H1 (cell line): ENCODE data around the gene OBSL1. TPM values are rescaled to one million over a fixed set of nuclear protein-coding genes. Genes with fewer than 3 reads are reported as not detected.

Experiments
- CTCF ChIA-PET: fragments of 300-600 bp; sonication (Branson Sonifier 250); formaldehyde crosslinking; loops from one replicate; lab custom pipeline; 2021; ENCODE audit not compliant: partially characterized antibody; lab: Charles Lee
- POLR2A ChIA-PET: fragments of 300-600 bp; sonication (Branson Sonifier 250); formaldehyde crosslinking; loops from one replicate; lab custom pipeline; 2021; ENCODE audit warnings: inconsistent platforms; ENCODE audit not compliant: partially characterized antibody; lab: Charles Lee
- DNase-seq, 2 experiments: peaks; one replicate each; pipeline versions ENCODE4 v3.0.0 to v3.0.0-alpha.2; 2010 to 2022; ENCODE audit warnings: low spot score in 2 of 2, low read depth in 1 of 2, mixed read lengths in 1 of 2
- FAIRE-seq: peaks from 2 replicates; lab custom pipeline; 2011; peaks lifted over from hg19 to GRCh38; lab: Jason Lieb, UNC
- H2AFZ ChIP-seq: 2 replicates; pipeline ENCODE4 v1.8.1; 2012; ENCODE audit warnings: low read length, inconsistent platforms
- H2AK5ac ChIP-seq: 2 replicates; pipeline ENCODE4 v1.6.1; 2013; ENCODE audit warnings: low read depth, low read length
- H2BK120ac ChIP-seq: replicated peaks from 2 replicates; pipeline ENCODE3; 2013; ENCODE audit warnings: low read depth, low read length, inconsistent platforms
- H2BK12ac ChIP-seq: 2 replicates; pipeline ENCODE4 v1.6.1; 2013; ENCODE audit warnings: low read depth, low read length
- H2BK15ac ChIP-seq: 2 replicates; pipeline ENCODE4 v1.6.1; 2013; ENCODE audit warnings: low read length
- H2BK20ac ChIP-seq: 2 replicates; pipeline ENCODE4 v1.6.1; 2013; ENCODE audit warnings: low read length
- H2BK5ac ChIP-seq: 2 replicates; pipeline ENCODE4 v1.6.1; 2013; ENCODE audit warnings: low read depth, low read length
- H3K14ac ChIP-seq: 2 replicates; pipeline ENCODE4 v1.6.1; 2013; ENCODE audit warnings: inconsistent platforms; ENCODE audit not compliant: insufficient read length
- H3K18ac ChIP-seq: 2 replicates; pipeline ENCODE4 v1.6.1; 2013; ENCODE audit warnings: low read length; ENCODE audit errors: extremely low read depth
- H3K23ac ChIP-seq: 2 replicates; pipeline ENCODE4 v1.6.1; 2013; ENCODE audit warnings: inconsistent platforms; ENCODE audit not compliant: insufficient read length
- H3K23me2 ChIP-seq: 2 replicates; pipeline ENCODE4 v1.6.1; 2013; ENCODE audit warnings: low read depth, low read length
- H3K27ac ChIP-seq: 2 replicates; pipeline ENCODE4 v1.6.1; 2011; ENCODE audit warnings: low read depth, low read length, inconsistent platforms
- H3K27me3 ChIP-seq, 4 experiments: replicated peaks in 1 of 4; 1 replicate in 1 of 4; 2 replicates in 3 of 4; pipeline versions ENCODE4 v1.6.1 to v1.8.1; 2011 to 2013; ENCODE audit warnings: low read length in 3 of 4, mild to moderate bottlenecking in 3 of 4, inconsistent platforms in 2 of 4, mixed read lengths in 2 of 4, moderate library complexity in 1 of 4; ENCODE audit not compliant: control insufficient read depth in 3 of 4, insufficient read depth in 3 of 4; ENCODE audit errors: extremely low read depth in 1 of 4
- H3K36me3 ChIP-seq, 4 experiments: 2 replicates each; pipeline versions ENCODE4 v1.6.1 to v1.8.1; 2011 to 2013; ENCODE audit warnings: mild to moderate bottlenecking in 4 of 4, low read length in 3 of 4, moderate library complexity in 2 of 4, control low read depth in 1 of 4, inconsistent platforms in 1 of 4; ENCODE audit not compliant: insufficient read depth in 4 of 4, control insufficient read depth in 2 of 4
- H3K4ac ChIP-seq: replicated peaks from 2 replicates; pipeline ENCODE3; 2013; ENCODE audit warnings: low read length, low read depth, mixed read lengths, inconsistent platforms; ENCODE audit not compliant: insufficient read length
- H3K4me1 ChIP-seq, 4 experiments: replicated peaks in 1 of 4; 1 replicate in 1 of 4; 2 replicates in 3 of 4; pipeline versions ENCODE4 v1.6.1 to v1.8.1; 2011 to 2013; ENCODE audit warnings: low read length in 3 of 4, inconsistent platforms in 2 of 4, mixed read lengths in 1 of 4; ENCODE audit not compliant: insufficient read depth in 4 of 4, control insufficient read depth in 3 of 4
- H3K4me2 ChIP-seq, 2 experiments: 2 replicates each; pipeline versions ENCODE4 v1.6.1 to v1.8.1; 2011 to 2013; ENCODE audit warnings: low read depth in 2 of 2, low read length in 2 of 2, control low read depth in 1 of 2, inconsistent platforms in 1 of 2, mild to moderate bottlenecking in 1 of 2; ENCODE audit not compliant: insufficient read depth in 1 of 2
- H3K4me3 ChIP-seq, 4 experiments: fragments of 200-600, 300-600 bp in 1 of 4; sonication (generic), shearing (Covaris generic), sonication (Bioruptor Twin) in 1 of 4; 2 replicates each; pipeline versions ENCODE4 v1.5.1 to v1.8.1; 2011 to 2016; ENCODE audit warnings: low read length in 4 of 4, low read depth in 3 of 4, control low read depth in 2 of 4, inconsistent platforms in 2 of 4, mild to moderate bottlenecking in 2 of 4, mixed read lengths in 1 of 4, moderate library complexity in 1 of 4; ENCODE audit not compliant: insufficient read depth in 2 of 4; ENCODE audit errors: extremely low read depth in 1 of 4
- H3K56ac ChIP-seq: replicated peaks from 2 replicates; pipeline ENCODE3; 2013; ENCODE audit warnings: low read depth, mild to moderate bottlenecking, mixed read lengths, low read length, inconsistent platforms; ENCODE audit not compliant: insufficient read length
- H3K79me1 ChIP-seq: 2 replicates; pipeline ENCODE4 v1.6.1; 2013; ENCODE audit warnings: low read depth, low read length, control low read depth
- H3K79me2 ChIP-seq, 2 experiments: 2 replicates each; pipeline versions ENCODE4 v1.6.1 to v1.8.1; 2012 to 2013; ENCODE audit warnings: low read length in 2 of 2, mild to moderate bottlenecking in 2 of 2, inconsistent platforms in 1 of 2; ENCODE audit not compliant: insufficient read depth in 2 of 2, control insufficient read depth in 1 of 2
- H3K9ac ChIP-seq, 4 experiments: replicated peaks in 1 of 4; 1 replicate in 1 of 4; 2 replicates in 3 of 4; pipeline versions ENCODE4 v1.6.1 to v1.8.1; 2011 to 2013; ENCODE audit warnings: low read depth in 3 of 4, low read length in 3 of 4, control low read depth in 2 of 4, mild to moderate bottlenecking in 2 of 4, moderate library complexity in 2 of 4, inconsistent platforms in 1 of 4; ENCODE audit errors: extremely low read depth in 1 of 4
- H3K9me3 ChIP-seq, 2 experiments: 2 replicates each; pipeline versions ENCODE4 v1.6.1 to v1.8.1; 2012 to 2013; ENCODE audit warnings: mild to moderate bottlenecking in 2 of 2, moderate library complexity in 2 of 2, control low read depth in 1 of 2, inconsistent platforms in 1 of 2, low read depth in 1 of 2, low read length in 1 of 2, mixed read lengths in 1 of 2; ENCODE audit not compliant: insufficient read depth in 2 of 2
- H4K20me1 ChIP-seq, 2 experiments: replicated peaks in 1 of 2; 2 replicates each; pipeline versions ENCODE3 to v1.8.1; 2011 to 2013; ENCODE audit warnings: inconsistent platforms in 2 of 2, low read length in 2 of 2, mild to moderate bottlenecking in 1 of 2; ENCODE audit not compliant: insufficient read depth in 2 of 2, control insufficient read depth in 1 of 2
- H4K5ac ChIP-seq: 2 replicates; pipeline ENCODE4 v1.6.1; 2013; ENCODE audit warnings: low read length, low read depth, mixed read lengths, inconsistent platforms; ENCODE audit not compliant: insufficient read length
- H4K8ac ChIP-seq: 2 replicates; pipeline ENCODE4 v1.8.0; 2013; ENCODE audit warnings: mild to moderate bottlenecking, moderate library complexity, low read length, inconsistent platforms; ENCODE audit not compliant: insufficient read depth; ENCODE audit errors: extremely low read depth
- H4K91ac ChIP-seq: replicated peaks from 2 replicates; pipeline ENCODE3; 2013; ENCODE audit warnings: low read length, mixed read lengths, inconsistent platforms; ENCODE audit not compliant: insufficient read length
- BACH1 ChIP-seq: IDR thresholded peaks from 2 replicates; pipeline ENCODE4 v1.6.1; 2012; ENCODE audit warnings: low read length, improper control_type of control experiment
- HDAC6 ChIP-seq: IDR thresholded peaks from one replicate; pipeline ENCODE4 v1.7.1; 2012; ENCODE audit warnings: low read depth, mild to moderate bottlenecking, inconsistent platforms, low read length, moderate library complexity
- WGBS, 2 experiments: shearing (Covaris generic) in 1 of 2; methylation state at CpG; one replicate each; pipeline versions ENCODE4 v1.1.6 to v1.1.7; 2013 to 2015; ENCODE audit warnings: low lambda C conversion rate in 2 of 2, mixed read lengths in 2 of 2, inconsistent platforms in 1 of 2, low coverage in 1 of 2, missing lambda C conversion rate in 1 of 2; ENCODE audit not compliant: insufficient replicate concordance in 2 of 2, insufficient coverage in 1 of 2, insufficient read length in 1 of 2; ENCODE audit errors: extremely low coverage in 1 of 2, missing lambda C conversion rate in 1 of 2; 5-methylcytosine and 5-hydroxymethylcytosine counted together
- polyA plus RNA-seq, 7 experiments: library from polyadenylated mRNA; depleted of rRNA in 3 of 7; stranded (reverse) in 5 of 7; unstranded in 2 of 7; fragments of >200 nt in 5 of 7; fragments of 200-250 nt in 2 of 7; gene quantifications; 1 replicate in 5 of 7; 2 replicates in 1 of 7; 4 replicates in 1 of 7; pipeline versions ENCODE4 v1.2.1 to v1.2.3, GENCODE V29; 2011 to 2013; ENCODE audit warnings: missing spikeins in 2 of 7, mixed read lengths in 2 of 7
- total RNA-seq: library from RNA; stranded (reverse); fragmentation: NEBNext Ultra II Directional; extraction: Animal tissue kit (Norgen Biotek cat#: 25700); gene quantifications from 2 replicates; pipeline ENCODE4 v1.2.1, GENCODE V29; 2021

The OBSL1 gene
- total and polyA plus RNA-seq, 2 of the 8 experiments (the other 6 are each of a cell fraction or from before 2014, with no cell fraction given), result 116 to 127 TPM

DNA sequence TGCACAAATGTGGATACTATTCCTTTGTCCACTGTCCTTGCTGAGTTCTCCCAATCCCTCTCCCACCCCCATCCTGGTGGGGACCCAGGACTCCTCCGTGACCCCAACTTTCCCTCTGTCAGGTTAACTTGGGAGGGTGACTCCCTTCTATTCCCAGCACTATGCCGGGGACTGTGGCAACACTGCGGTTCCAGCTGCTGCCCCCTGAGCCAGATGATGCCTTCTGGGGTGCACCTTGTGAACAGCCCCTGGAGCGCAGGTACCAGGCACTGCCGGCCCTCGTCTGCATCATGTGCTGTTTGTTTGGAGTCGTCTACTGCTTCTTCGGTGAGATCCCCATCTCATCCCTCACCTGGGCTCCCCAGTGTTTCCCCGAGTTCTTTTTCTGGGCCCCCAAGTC is 26.8 kb downstream of the OBSL1 start:
- Histone ChIP-seq H2BK15ac (no peak overlapping the region), H3K9me3 (no peaks in the 10 kb centered on the region), H3K36me3 (peaks cover 4 to 16% (median 9%) of the 10 kb centered on the region in 4 experiments; a peak in 6 of 8 replicates), H2BK5ac (no peak overlapping the region), H4K91ac (no peak overlapping the region), H3K4me1 (peaks cover 2 to 13% (median 7%) of the 10 kb centered on the region in 4 experiments; a peak in 6 of 7 replicates), H3K4me3 (peak overlapping the region; percentile 52 to 90 (median 64); a peak in 7 of 8 replicates), H4K20me1 (peaks cover 14 to 23% of the 10 kb centered on the region in 2 experiments), H3K9ac (peak overlapping the region in 3 of 4 experiments; percentile 39 to 78 (median 48); a peak in 4 of 7 replicates), H2BK20ac (no peak overlapping the region), H3K79me1 (peaks cover 4% of the 10 kb centered on the region; the same call in 1 of the 2 replicates), H2AFZ (no peak overlapping the region), H3K4me2 (peak overlapping the region; percentile 62 to 90), H4K8ac (peak overlapping the region; percentile 73), H2BK120ac (no peak overlapping the region), H3K14ac (no peak overlapping the region), H3K4ac (no peak overlapping the region), H3K27me3 (peaks cover 0 to 4% (median 0%) of the 10 kb centered on the region in 4 experiments; a peak in 2 of 7 replicates), H3K56ac (no peak overlapping the region), H3K27ac (no peak overlapping the region), H2AK5ac (no peak overlapping the region), H2BK12ac (no peak overlapping the region), H3K18ac (no peak overlapping the region), H4K5ac (no peak overlapping the region), H3K79me2 (peaks cover 0 to 6% of the 10 kb centered on the region in 2 experiments; a peak in 1 of 4 replicates), H3K23me2 (peaks cover 14% of the 10 kb centered on the region; the same call in 1 of the 2 replicates), H3K23ac (no peak overlapping the region)
- ChIA-PET CTCF (interaction anchor here (0.8 to 113.1 kb wide), 11 partner anchors 15 to 145 kb away, joined by 3 to 7248 read pairs (median 4); partner anchors contain the start of genes DES, GMPPA, INHA and OBSL1), POLR2A (interaction anchor here (0.9 to 3.3 kb wide), 13 partner anchors 9 to 106 kb away, joined by 3 to 44 read pairs (median 5); partner anchors contain the start of genes INHA, OBSL1 and STK11IP)
- no peak for TF ChIP-seq BACH1
- no peak for TF ChIP-seq HDAC6
- 63% methylated on average over 9 of the region's 9 CpGs; no CpG with 5 or more reads in 1 of the 2 experiments for WGBS, 2 experiments
- DNase-seq (no peak), FAIRE-seq (no peak)
